Left renal pelvis (tissue), 4 donors: Measurements from ENCODE around the gene PNKD. TPM values are rescaled to one million over a fixed set of nuclear protein-coding genes. Genes with fewer than 3 reads are reported as not detected.
"Not testable (repeated sequence)": the region's sequence is repeated elsewhere in the genome, so short reads cannot be mapped to it uniquely, and the experiment has no call there.

Experiments
- DNase-seq, 4 donors: peaks; one replicate each; pipeline ENCODE4 v3.0.0-alpha.2; 2013; ENCODE audit warnings: low read depth in 4 of 4, low spot score in 3 of 4
- polyA plus RNA-seq, 4 donors: library from polyadenylated mRNA; unstranded; fragments of 120-200 nt; gene quantifications; one replicate each; pipeline ENCODE4 v1.2.1, GENCODE V29; 2013; ENCODE audit not compliant: insufficient read length in 4 of 4

The PNKD gene
- polyA plus RNA-seq, 4 donors: 46.5 to 127 (median 96.1) TPM

GRCh38 chr2:218291318-218292047 lies 21.2 kb downstream of the PNKD start:
- DNase-seq: no peak

DNA sequence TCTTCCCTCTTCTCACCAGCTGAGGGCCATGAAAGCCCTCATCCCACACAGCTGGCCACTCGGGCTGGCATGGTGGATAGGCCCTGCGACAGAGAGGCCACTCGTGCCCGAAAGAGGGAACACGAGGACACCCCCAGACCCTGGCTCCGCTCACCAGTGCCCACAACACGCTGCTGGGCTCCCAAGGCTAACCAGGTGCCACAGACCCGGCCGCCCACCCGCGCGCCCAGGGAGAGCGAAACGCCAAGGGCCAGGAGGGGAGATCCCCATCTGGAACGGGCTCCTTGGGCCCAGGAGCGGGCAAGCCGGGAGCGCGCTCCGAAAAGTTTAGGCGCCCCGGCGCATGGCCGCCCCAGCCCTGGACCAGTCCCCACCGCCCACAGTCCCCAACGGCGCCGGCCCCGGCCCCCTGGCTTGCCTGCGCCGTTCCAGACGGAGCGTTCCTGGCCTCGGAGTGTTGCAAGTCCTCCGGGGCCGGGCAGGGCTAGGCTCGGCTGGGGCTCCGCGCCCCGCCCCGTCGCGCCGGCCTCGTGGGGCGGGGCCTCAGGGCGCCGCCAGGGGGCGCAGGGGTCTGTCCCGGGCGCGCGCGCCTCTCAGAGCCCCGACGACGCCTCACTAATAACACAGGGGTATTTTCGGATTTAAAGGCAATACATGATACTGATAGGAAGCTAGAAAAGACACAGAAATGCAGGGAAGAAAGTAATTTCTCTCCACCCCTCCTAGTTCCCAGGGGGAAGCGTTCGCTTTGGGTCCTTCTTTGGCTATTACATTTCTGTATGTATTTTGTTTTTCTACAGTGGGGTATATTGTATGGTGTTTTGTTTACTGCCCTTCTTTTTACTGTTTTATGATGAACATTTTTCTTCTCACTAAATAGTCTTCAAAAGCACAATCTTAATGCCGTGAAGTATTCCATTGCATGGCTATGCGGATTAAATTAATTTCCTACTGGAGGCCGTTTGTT lies 22.0 kb downstream of the PNKD start, which contains the start of gene TMBIM1:
Gene TMBIM1, minus strand, starts transcription at position 456 of the 967 bp plus-strand sequence. CDS start 10,362 bp downstream, outside the sequence.
- no peak for DNase-seq

DNA sequence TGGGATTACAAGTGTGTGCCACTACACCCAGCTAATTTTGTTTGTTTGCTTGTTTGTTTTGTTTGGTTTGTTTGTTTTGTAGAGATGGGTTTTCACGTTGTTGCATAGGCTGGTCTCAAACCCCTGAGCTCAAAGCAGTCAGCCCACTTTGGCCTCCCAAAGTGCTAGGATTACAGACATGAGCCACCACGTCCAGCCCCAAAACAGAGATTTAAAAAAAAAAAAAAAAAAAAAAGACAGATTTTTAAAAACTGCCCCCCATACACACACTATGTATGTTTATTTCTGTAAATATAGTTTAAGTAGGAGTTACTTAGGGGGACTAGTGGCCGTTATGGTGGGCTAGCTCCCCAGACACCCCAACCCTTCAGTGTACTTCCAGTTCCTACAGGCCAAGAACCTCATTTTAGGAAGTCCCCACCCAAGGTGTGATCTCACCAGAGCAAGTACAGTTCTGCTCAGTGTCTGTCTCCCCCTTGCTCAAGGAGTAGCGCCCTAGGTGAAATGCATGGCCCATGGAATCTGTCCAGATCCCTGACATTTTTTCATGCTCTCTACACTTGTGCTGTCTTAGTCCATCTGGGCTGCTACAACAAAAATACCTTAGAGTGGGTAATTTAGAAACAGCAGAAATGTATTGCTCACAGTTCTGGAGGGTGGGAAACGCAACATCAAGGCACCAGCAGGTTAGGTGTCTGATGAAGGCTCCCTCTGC lies 23.6 kb downstream of the PNKD start:
- no peak for DNase-seq

DNA sequence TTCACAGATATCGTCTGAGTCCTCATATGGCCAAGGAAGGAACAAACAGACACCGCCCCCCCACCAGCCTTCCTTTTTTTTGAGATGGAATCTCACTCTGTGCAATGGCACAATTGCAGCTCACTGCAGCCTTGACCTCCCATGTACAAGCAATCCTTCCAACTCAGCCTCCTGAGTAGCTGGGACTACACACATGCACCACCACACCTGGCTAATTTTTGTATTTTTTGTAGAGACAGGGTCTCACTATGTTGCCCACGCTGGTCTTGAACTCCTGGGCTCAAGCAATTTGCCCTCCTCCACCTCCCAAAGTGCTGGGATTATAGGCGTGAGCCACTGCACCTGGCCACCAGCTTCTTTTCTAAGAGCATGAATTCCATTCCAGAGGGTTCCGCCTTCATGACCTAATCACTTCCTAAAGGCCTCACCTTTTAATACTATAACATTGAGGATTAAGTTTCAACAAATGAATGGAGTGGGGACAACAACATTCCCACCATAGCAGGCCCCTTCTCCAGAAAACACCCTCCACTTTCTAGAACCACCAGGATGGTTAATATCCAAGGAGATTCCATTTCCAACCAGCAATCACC lies 24.2 kb downstream of the PNKD start:
- DNase-seq: no peak

DNA sequence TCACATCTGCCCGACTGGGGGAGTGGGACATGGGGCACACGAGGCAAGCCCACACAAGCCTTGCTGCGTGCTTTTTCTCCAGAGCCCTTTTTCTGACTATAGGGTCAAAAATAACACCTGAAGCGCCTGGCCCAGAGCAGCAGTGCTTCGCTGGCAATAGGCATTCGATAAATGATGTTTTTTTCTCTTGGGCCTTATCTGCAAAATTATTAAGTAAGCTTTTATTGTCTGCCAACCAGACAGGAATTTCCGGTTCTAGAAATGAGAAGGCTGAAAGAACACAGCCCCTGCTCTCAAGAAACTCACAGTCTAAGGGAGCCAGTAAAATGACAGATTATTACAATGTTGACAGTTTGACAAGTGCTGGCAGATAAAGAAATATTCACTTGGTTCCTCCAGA lies 24.7 kb downstream of the PNKD start:
- DNase-seq: no peak

DNA sequence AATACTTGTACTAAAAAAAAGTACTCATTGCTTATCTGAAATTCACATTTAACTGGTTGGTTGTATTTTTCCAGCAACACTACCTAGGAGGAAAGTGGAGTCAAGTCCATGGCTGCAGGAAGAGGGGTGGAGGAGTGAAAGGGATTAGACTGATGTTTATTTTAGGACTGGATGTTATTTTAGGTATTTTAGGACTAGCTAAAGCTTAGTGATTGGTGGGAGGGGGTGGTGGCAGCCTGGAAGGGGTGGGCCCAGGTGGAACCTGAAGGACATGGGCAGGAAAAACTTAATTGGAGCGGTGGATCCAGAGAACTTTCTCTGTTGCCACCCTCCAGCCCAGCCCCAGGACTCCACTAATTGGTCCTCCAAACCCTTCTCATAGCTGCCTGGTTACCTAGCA lies 25.9 kb downstream of the PNKD start:
- no peak for DNase-seq

- DNase-seq: no peak
Observed at GRCh38 chr2:218296847-218297246, 26.5 kb downstream of the PNKD start.

GRCh38 chr2:218298314-218298875 lies 28.1 kb downstream of the PNKD start:
- no peak for DNase-seq

GRCh38 chr2:218300141-218300540 lies 29.8 kb downstream of the PNKD start:
- DNase-seq: no peak

DNA sequence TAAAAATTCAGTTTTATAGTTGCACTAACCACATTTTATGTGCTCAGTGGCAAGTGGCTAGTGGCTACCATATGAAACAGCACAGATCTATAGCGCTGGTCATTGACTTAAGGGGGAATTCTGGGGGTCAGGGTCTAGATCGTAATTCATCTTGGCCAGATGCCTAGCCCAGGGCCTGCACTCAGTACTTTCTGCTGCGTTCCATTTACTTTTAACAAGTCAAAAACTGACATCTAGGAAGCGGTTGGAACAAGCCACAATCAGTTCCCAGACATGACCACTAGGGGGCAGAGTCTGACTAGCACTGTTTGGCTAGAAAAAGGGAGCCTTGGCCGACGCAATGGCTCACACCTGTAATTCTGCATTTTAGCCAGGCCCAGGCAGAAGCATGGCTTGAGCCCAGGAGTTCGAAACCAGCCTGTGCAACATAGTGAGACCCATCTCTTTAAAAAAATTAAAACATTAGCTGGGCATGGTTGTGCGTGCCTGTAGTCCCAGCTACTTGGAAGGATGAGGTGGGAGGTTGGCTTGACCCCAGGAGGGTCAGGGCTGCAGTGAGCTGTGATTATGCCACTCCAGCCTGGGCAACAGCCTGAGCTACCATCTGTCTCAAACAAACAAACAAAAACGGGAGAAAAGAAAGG lies 31.0 kb downstream of the PNKD start:
- DNase-seq: peak in 3 of 4 donors; percentile 82 to 87 (median 85)

DNA sequence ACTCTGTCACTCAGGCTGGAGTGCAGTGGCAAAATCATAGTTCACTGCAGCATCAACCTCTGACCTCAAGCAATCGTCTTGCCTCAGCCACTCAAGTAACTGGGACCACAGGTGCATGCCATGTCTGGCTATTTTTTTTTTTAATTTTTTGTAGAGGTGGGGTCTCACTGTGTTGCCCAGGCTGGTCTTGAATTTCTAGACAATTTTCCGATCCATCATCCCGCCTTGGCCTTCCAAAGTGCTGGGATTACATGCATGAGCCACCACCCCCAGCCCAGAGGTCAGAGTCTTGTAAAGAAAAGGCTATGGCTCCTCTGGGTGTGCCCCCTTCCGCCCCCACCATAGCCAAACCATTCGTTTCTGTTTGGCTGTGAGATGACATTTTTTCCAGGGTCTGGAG lies 35.1 kb downstream of the PNKD start:
- no peak for DNase-seq

DNA sequence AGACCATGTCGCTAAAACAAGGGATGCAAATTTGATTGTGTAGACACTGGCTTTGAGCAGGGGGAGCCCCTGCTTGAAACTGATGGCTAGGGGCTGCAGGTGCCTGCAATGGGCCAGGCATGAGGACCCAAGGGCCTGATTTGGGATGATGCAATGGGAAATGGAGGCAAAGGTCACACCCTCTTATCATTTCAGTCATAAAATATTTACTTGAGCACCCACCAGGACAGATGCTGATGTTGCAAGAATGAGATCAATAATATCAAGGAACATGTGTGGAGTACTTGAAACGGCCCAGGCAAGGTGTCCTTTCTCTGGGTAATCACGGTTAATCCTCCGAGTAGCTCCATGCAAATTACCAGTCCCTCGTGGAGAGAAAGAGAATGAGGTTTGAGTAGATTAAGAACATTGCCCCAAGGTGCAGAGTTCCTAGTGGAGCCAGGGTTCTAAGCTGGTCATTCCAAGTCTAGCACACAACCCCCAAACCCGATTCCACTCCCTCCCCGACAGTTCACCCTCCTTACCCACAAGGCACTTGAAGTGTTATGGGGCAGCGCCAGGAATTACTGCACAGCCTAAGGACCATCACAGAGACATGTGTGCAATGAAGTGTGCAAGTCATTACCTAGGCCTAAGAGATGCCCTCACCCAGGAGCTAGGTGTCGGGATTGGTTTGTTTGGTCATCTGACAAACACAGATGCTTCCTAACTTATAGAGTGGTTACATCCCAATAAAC lies 36.0 kb downstream of the PNKD start:
- DNase-seq: no peak

DNA sequence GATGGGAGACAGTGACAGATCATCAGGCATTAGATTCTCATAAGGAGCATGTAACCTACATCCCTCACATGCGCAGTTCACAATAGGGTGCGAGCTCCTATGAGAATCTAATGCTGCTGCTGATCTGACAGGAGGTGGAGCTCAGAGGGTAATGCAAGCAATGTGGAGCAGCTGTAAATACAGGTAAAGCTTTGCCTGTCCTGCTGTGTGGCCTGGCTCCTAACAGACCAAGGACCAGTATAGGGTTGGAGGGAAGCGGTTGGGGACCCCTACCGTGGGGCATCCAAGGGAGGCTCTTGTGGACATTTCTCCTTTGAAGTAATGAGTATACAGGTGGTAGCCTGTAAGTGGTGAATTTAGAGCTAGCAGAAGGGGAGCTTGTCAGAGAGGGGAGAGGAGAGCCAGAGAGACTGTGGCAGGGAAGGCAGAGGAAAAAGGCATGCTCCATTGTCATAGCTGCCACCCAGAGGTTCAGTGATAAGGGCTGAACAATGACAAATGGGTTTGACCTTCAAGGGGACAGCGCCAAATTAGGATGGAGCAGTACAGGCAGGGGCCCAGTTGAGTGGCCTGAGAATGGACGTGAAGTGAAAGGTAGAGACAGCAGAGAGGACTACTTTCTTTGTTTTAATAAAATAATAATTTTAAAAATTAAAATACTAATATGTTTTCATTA lies 37.2 kb downstream of the PNKD start:
- DNase-seq: no peak

GRCh38 chr2:218310853-218311540 lies 40.7 kb downstream of the PNKD start:
- no peak for DNase-seq

- not testable (repeated sequence) for DNase-seq
Observed at GRCh38 chr2:218311541-218312266, 41.4 kb downstream of the PNKD start.

- no peak for DNase-seq
Observed at GRCh38 chr2:218312267-218312756, 42.0 kb downstream of the PNKD start.

- no peak for DNase-seq
Observed at GRCh38 chr2:218313356-218313755, 43.0 kb downstream of the PNKD start.
